IPS-NIHi7 (cell line): ENCODE results near the gene HDAC1.

Source experiments
- DNase-seq: peaks from one replicate; pipeline ENCODE4 v3.0.0; 2012; ENCODE audit warnings: mixed read lengths; ENCODE audit errors: extremely low spot score

Gene HDAC1

GRCh38 chr1:32373996-32374592 lies 82.2 kb downstream of the HDAC1 start:
- DNase-seq: no peak

GRCh38 chr1:32376199-32376598 lies 84.3 kb downstream of the HDAC1 start:
- no peak for DNase-seq

- no peak for DNase-seq
Observed at GRCh38 chr1:32377541-32378220, 85.8 kb downstream of the HDAC1 start.

GRCh38 chr1:32380057-32380456 lies 88.2 kb downstream of the HDAC1 start:
- no peak for DNase-seq
